Measurements from ENCODE around the gene DDX42. TPM values are rescaled to one million over a fixed set of nuclear protein-coding genes. Genes with fewer than 3 reads are reported as not detected.
A peak's percentile ranks its signal among the peaks of the same experiment; 100 is the strongest.

Gene DDX42
- 100 to 1,000 TPM in 4 of 7 donors, 10 to 100 TPM in 3; 72.5 to 137 (median 104) TPM for total RNA-seq
- 100 to 1,000 TPM in 1 of 2 donors, 10 to 100 TPM in 1; 74.4 to 138 TPM for polyA plus RNA-seq
- long read RNA-seq, donor 1, transcript DDX42-214 (1 exons, 2,244 nt) = major isoform, 5 of 31 reads
- long read RNA-seq, donor 1, partial matches to known transcripts = 16 of 31 reads
- long read RNA-seq, donor 1, other reads (novel, unspliced or antisense) = 6 of 31 reads
- long read RNA-seq, donor 2, full-length matches to known transcripts = 113 of 123 reads
- long read RNA-seq, donor 2, partial matches to known transcripts = 5 of 123 reads
- long read RNA-seq, donor 2, other reads (novel, unspliced or antisense) = 5 of 123 reads
- long read RNA-seq, donor 3, full-length matches to known transcripts = 70 of 88 reads
- long read RNA-seq, donor 3, partial matches to known transcripts = 10 of 88 reads
- long read RNA-seq, donor 3, other reads (novel, unspliced or antisense) = 8 of 88 reads

GRCh38 chr17:63774141-63774968 lies at the start of gene DDX42:
Gene DDX42 (plus strand): TSS chr17:63774170. CDS start chr17:63787050, 12,880 bp downstream.
- Histone ChIP-seq H3K9me3 (no peaks in the 10 kb centered on the region), H3K4me1 (ENCODE audit: insufficient read depth) (peaks cover 3% of the 10 kb centered on the region), H3K4me3 (peak within 1 kb of the TSS; percentile 68), H3K36me3 (no peaks in the 10 kb centered on the region), H3K27me3 (no peaks in the 10 kb centered on the region), H3K27ac (peak within 1 kb of the TSS; percentile 84 to 96)
- intact Hi-C loops (cut with DNase I) = loop anchor here in 1 of 4 donors (10.0 kb wide), 1 partner anchor 60 kb away; no protein-coding TSS in a partner anchor
- WGBS, 3 donors = 0 to 1% (median 0%) methylated on average over 48 to 67 of the region's 67 CpGs
- TF ChIP-seq EP300 (IDR thresholded peaks at IDR 0.05) = no peak
- peak; percentile 44 for TF ChIP-seq POLR2A (IDR thresholded peaks at IDR 0.05)
- peak in 1 of 3 donors; percentile 17 for TF ChIP-seq CTCF (IDR thresholded peaks at IDR 0.05)
- peak; percentile 45 to 94 (median 90) for DNase-seq

- intact Hi-C loops (cut with DNase I) = no loop called here
- Histone ChIP-seq H3K36me3 (no peaks in the 10 kb centered on the region), H3K27me3 (no peaks in the 10 kb centered on the region), H3K4me1 (ENCODE audit: insufficient read depth) (no peaks in the 10 kb centered on the region), H3K27ac (no peak overlapping the region), H3K4me3 (no peak overlapping the region), H3K9me3 (no peaks in the 10 kb centered on the region)
- WGBS, 3 donors = 94 to 97% (median 96%) methylated on average over 8 of the region's 8 CpGs
- no peak for DNase-seq
- TF ChIP-seq CTCF (IDR thresholded peaks at IDR 0.05) (no peak), EP300 (IDR thresholded peaks at IDR 0.05) (no peak), POLR2A (IDR thresholded peaks at IDR 0.05) (no peak)
Measured at GRCh38 chr17:63735691-63736090, 38.3 kb upstream of the DDX42 start.

GRCh38 chr17:63740464-63741142 lies 33.4 kb upstream of the DDX42 start:
- Histone ChIP-seq H3K27ac (peak overlapping the region; percentile 37 to 78), H3K27me3 (no peaks in the 10 kb centered on the region), H3K36me3 (no peaks in the 10 kb centered on the region), H3K4me3 (peak overlapping the region; percentile 69), H3K9me3 (no peaks in the 10 kb centered on the region), H3K4me1 (ENCODE audit: insufficient read depth) (peaks cover 3% of the 10 kb centered on the region)
- no peak for TF ChIP-seq EP300 (IDR thresholded peaks at IDR 0.05)
- TF ChIP-seq CTCF (IDR thresholded peaks at IDR 0.05) = no peak
- no peak for TF ChIP-seq POLR2A (IDR thresholded peaks at IDR 0.05)
- intact Hi-C loops (cut with DNase I) = no loop called here
- 33 to 41% (median 39%) methylated on average over 12 of the region's 12 CpGs for WGBS, 3 donors
- DNase-seq = no peak

- TF ChIP-seq CTCF (IDR thresholded peaks at IDR 0.05) (no peak), POLR2A (IDR thresholded peaks at IDR 0.05) (no peak), EP300 (IDR thresholded peaks at IDR 0.05) (no peak)
- Histone ChIP-seq H3K4me1 (ENCODE audit: insufficient read depth) (peaks cover 3% of the 10 kb centered on the region), H3K9me3 (no peaks in the 10 kb centered on the region), H3K4me3 (peak overlapping the region; percentile 69), H3K27me3 (no peaks in the 10 kb centered on the region), H3K27ac (peak overlapping the region; percentile 37 to 78), H3K36me3 (no peaks in the 10 kb centered on the region)
- intact Hi-C loops (cut with DNase I) = no loop called here
- 0% methylated on average over 14 of the region's 14 CpGs for WGBS, 3 donors
- no peak for DNase-seq
Measured at GRCh38 chr17:63741143-63741407, 32.9 kb upstream of the DDX42 start.
